KBM-7 (cell line): ENCODE results near the gene CBARP.
"Not testable (repeated sequence)": the region's sequence is repeated elsewhere in the genome, so short reads cannot be mapped to it uniquely, and the experiment has no call there.

Experiments used
- DNase-seq: peaks from one replicate; pipeline ENCODE4 v3.0.0-alpha.2; 2015
- in situ Hi-C: fragments of 300-500 bp; cut with MboI; formaldehyde crosslinking; loops from 2 replicates; pipeline ENCODE4 v1.14.3; 2020; ENCODE audit warnings: low sequenced_read_pairs, low pct_unique_long_range_greater_than_20kb, mixed read lengths

Gene CBARP

DNA sequence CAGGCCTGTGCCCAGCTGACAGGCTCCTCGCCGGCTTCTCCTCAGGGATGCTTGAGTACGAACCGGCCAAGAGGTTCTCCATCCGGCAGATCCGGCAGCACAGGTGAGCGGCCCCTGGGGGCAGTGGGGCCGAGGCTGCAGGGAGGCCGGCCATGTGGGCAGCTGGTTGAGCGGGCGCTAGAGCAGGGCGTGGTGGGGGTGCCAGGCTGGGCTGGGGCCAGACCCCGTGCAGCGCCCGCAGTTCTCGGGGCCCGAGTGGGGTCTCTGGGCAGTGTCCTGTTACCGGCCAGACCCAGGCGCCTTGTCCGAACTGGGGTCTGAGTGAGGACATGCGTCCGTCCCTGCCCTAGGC, 15.9 kb downstream of the CBARP start:
- no peak for DNase-seq
- in situ Hi-C loops = no loop called here

DNA sequence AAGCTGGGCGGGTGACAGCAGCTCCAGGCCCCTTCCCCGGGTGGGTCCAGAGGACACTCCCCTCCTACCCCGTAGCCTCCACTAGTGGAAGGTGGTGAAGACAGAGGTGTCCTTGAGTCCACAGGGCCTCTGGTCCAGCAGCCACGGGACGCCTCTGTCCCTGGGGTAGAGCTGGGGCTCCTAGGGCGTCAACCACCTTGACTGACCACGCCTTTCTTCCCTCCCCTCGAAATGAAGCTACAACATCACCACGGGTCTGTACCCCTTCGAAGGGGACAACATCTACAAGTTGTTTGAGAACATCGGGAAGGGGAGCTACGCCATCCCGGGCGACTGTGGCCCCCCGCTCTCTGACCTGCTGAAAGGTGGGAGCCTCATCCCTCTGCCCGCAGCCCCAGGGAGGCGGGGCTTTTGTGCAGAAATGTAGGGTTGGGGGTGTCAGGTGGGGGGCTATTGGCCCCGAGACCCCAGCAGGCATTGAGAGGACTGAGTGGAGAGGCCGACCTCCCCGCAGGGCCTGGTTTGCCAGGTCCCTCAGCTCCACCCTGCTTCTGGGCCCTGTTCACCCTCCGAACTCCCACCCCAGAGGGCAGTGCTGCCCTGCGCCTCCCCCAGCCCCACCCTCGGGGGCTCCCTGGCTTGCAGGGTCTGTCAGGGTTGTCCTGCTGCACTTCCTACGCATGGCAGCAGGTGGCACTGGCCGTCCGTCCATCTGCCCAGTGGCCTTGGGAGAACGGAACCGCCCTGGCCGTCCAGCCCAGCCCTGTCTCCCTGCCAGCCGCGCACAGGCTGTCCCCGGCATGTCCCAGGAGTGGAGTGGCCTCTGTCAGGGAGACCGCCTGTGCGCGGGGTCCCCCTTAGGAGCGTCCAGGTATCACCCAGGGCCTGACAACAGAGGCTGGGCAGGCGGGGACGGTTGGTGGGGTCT, 16.6 kb downstream of the CBARP start:
- no peak for DNase-seq
- in situ Hi-C loops = no loop called here

DNA sequence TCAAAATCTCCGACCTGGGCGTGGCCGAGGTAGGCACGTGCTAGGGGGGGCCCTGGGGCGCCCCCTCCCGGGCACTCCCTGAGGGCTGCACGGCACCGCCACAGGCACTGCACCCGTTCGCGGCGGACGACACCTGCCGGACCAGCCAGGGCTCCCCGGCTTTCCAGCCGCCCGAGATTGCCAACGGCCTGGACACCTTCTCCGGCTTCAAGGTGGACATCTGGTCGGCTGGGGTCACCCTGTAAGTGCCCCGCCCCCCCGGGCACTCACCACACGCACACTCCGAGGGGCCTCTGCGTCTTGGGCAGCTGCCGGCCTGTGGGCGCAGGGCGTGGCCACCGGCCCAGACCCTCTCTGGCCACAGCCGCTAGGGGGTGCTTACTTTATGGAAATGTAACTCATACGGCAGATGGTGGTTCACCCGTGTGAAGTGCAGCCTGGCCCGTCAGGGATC, 17.3 kb downstream of the CBARP start:
- in situ Hi-C loops = no loop called here
- DNase-seq = no peak

DNA sequence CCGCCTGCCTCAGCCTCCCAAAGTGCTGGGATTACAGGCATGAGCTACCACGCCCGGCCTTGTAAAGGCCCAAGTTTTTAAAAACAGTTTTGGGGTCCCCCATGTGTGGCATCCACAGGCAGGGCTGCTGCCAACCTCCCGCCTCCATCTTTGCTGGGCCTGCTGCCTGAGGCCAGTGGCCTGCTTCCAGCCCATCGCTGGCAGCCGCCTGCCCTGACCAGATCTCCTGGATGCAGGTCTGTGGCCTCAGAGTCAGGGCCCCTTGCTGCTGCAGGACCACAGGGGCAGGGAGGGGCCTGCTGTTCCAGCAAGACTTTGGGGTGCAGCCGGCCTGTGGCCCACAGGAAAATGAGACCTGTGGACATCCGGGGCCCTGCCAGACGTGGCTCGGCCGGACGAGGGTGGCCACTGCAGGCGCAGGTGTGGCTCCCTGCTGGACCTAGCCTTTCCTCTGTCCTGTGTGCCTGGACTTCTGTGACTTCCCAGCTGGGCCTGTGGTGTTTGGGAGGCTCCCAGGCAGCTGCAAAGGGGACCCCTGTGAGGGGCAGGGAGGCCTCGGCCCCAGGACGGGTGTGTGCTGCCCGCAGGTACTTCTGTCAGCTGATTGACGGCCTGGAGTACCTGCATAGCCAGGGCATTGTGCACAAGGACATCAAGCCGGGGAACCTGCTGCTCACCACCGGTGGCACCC, 17.9 kb downstream of the CBARP start:
- in situ Hi-C loops = no loop called here

DNA sequence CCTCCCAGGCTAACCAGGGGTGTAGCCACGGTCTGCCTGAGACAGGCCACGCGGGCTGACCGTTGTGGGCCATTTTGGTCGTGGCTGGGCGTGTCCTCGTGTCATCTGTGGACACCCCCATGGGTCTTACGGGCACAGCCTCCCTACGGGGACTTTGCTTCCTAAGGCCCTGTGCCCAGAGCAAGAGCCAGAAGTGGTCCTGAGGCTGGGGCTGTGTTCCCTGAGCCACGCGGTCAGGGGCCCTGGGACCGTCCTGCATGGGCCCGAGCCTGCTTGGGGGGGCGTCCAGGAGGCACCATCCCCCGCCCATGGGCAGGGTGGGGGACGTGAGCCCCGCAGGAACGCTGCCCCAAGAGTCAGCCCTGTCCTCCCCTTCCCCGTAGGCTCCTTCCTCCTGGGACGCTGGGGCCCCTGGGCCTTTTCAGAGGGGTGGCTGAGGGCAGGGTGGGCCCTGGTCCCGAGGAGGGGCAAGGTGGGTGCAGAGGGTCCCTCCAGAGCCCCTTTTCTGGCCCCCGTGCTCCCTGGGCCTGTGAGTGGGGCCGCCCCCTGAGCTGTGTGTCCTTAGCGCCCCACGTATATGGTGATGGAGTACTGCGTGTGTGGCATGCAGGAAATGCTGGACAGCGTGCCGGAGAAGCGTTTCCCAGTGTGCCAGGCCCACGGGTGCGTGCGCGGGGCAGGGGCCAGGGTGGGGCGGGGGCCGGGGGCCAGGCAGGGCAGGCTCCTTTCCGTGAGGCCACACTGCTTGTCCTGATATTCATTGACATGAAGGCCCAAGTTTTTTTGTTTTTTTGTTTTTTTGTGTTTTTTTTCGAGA, 18.8 kb downstream of the CBARP start:
- DNase-seq = no peak
- in situ Hi-C loops = no loop called here

More for the DNA sequence above, 17.9 kb downstream of the CBARP start:
- DNase-seq = no peak

DNA sequence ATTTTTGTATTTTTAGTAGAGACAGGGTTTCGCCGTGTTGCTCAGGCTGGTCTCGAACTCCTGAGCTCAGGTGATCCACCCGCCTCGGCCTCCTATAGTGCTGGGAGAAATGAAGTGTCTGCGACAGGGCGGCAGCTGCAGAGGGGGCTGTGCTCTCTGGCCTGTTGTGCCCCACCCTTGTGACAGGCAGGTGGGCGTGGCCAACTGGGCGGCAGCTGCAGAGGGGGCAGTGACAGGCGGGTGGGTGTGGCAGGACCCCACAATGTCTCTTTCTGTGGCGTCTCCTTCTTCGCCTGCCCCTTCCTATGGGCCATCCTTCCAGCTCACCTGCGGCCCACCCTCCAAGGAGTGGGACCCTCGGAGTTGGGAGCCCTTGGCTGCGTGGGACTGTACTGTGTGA, 20.4 kb downstream of the CBARP start:
- in situ Hi-C loops = no loop called here
- DNase-seq = no peak

DNA sequence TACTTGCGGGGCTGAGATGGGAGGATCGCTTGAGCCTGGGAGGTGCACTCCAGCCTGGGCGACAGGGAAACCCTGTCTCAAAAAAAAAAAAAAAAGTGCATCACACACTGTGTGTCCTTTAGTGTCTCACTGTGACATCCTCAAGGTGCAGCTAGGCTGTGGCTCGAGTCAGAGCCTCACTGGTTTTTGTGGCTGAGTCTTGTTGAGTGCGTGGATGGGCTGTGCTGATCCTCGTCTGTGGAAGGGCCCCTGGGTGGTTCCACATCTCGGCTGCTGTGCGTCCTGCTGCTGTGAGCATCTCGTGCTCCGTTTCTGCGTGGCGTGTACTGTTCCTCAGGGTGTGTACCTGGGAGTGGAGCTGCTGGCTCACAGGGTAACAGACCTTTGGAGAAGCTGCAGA, 21.0 kb downstream of the CBARP start:
- in situ Hi-C loops = no loop called here
- no peak for DNase-seq

DNA sequence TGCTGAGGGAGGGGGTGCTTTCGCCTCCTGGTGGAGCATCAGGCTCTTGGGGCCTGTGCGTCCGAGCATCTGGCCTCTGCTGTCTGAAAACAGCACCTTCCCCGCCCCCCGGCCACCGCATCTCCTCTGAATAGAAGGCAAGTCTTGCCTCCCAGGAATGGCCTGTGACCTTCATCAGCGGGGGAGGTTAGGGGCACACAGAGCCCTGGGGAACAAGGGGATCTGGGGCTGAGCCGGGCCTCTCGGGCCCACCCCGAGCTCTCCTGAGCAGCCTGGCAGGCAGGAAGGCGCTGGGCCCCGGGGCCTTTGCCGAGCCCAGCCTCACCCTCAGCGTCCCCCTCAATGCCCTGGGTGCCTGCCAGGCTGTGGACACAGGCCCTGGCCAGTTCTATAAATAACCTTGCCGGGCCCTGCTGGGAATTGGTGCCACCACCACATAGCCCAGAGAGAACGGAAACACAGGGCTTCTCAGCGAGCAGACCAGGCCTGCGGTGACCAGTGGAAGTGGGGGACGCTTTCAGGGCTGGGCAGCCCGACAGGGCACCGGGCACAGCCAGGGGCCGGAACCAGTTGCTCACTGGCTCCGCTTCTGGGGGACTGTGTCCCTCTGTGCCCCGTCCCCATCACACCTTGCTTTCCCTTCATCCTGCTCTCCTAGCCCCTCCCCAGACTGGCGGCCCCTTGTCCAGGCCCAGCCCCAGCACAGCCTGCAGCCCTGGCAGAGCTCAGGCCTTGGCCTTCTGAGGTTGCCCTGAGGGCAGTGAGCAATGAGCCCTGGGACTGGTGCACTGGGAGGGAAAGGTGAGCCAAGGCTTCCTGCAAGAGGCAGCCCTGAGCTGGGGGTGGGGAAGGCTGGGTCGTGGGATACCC, 22.7 kb downstream of the CBARP start:
- DNase-seq = no peak
- in situ Hi-C loops = no loop called here

DNA sequence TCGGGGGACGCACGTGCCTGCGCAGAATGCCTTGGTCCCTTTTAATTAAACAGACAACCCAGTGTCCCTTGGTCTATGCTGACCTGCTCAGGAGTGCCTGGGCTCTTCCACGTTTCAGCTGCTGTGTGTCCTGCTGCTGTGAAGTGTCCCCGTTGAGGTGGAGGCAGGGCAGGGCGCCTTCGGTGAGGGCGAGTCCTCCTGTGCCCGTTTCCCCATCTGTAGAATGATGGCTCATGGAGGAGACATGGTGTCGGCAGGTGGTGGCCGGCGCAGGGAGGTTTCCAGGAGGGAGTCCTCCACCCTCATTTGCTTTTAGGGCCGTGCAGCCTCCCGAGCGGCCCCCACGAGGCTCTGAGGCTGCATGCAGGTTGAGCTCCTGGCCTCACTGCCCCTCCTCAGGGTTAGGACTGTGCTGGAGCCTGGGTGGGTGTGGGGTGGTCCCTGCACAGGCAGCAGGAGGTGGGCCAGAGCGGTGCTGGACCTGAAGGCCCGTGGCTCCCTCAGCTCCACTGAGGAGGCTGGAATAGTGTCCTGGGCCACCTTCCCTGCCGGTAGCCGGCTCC, 23.4 kb downstream of the CBARP start:
- no peak for DNase-seq
- in situ Hi-C loops = no loop called here

DNA sequence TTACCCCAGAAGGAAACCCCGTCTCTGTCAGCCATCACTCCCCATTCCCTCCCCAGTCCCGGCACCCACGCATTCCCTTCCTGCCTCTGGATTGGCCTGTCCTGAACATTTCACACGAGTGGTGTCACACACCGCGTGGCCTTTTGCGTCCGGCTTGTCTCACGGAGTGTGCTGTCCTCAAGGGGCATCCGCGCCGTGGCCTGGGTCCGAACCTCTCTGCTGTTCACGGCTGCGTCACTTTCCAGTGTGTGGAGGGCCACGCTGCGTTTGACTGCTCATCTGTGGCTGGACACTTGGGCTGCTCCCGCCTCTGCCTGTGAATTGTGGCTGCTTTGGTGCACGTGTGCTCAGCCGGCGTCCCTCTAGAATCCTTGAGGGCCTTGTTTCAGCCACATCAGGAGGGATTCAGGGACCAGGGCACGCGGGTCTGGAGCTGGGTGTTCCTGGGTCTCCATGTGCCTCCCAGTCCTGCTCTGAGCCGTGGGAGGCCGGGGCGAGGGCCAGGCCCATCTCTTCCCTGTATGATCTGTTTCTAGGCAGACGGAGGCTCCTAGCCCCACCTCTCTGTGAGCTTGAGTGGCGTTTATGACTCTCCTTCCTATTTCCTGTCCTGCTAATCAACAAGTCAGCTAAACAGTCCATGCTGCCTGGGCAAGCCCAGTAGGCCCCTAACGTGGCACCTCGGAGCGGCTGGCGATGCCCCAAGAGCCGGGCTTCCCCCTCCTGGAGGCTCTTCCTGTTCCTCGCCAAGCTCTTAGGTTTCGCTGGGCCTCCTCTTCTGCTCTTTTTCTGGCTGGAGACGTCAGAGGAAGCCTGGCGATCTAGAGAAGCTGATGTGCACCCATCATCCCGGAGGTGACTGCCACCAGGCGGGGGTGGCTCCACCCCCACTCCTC, 24.2 kb downstream of the CBARP start:
- peak; percentile 97 for DNase-seq
- in situ Hi-C loops = no loop called here

DNA sequence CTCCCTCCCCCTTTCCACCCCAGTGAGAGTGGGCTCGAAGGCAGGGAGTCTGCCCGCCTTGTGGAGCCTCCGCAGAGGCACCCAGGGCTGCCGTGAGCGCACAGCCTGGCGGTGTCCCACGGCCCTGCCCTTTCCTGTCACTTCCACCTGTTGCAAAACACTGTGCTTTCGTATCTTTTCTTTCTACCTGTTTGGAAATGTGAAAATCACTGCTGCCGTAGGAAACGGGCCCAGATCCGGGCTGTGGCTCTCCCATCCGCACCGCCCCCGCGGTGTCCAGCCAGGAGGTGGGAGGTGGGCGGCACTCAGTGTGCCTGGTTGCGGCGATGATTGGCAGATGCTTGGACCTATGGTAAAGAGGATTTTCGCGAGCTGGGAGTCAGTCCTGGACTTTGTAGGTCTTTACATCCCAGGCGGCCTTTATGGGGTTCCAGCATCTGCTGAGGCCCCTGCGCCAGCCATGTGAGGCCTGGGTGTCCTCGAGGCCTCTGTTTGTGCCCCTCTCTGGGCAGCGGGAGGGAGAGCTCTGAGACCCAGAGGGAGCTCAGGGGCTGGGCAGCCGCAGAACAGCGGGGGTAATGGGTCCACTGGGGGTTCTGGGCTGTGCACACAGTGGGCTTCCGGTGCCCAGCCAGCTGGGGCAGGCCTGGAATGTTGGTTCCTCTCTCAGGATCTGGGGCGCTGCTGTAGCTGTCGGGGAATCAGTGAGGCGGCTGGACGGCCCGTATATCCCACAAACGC, 26.1 kb downstream of the CBARP start:
- DNase-seq = no peak
- in situ Hi-C loops = no loop called here

DNA sequence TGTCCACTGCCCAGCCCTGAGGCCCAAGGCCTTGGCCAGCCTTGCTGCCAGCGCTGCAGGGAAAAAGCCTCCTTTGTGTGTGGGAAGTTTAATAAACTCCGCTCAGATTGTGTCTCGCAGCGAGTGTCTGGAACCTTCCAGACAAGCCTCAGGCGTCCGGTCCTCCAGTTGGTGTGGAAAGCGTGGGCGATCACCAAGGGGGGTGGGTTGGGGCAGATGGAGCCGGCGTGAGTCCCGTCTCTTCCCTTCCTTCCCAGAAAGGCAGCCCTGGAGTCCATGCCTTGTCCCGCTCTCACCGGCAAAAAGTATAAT, 27.6 kb downstream of the CBARP start:
- in situ Hi-C loops = no loop called here
- DNase-seq = no peak

DNA sequence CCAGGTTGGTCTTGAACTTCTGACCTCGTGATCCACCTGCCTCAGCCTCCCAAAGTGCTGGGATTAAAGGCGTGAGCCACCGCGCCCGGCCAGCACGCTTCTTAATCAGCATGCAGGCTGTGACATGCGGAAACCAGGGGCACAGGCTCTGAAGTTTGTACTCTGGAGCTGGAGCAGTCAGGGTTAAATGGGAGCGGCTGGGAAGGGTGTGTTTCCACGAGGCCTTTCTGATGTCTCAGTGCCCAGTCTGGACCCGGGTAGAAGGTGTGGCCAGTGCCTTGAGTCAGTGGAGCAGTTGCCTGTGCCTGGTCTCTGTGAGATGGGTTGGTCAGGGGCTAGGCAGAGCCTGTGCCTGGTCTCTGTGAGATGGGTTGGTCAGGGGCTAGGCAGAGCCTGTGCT, 29.0 kb downstream of the CBARP start:
- DNase-seq, in situ Hi-C loops: not testable (repeated sequence)

DNA sequence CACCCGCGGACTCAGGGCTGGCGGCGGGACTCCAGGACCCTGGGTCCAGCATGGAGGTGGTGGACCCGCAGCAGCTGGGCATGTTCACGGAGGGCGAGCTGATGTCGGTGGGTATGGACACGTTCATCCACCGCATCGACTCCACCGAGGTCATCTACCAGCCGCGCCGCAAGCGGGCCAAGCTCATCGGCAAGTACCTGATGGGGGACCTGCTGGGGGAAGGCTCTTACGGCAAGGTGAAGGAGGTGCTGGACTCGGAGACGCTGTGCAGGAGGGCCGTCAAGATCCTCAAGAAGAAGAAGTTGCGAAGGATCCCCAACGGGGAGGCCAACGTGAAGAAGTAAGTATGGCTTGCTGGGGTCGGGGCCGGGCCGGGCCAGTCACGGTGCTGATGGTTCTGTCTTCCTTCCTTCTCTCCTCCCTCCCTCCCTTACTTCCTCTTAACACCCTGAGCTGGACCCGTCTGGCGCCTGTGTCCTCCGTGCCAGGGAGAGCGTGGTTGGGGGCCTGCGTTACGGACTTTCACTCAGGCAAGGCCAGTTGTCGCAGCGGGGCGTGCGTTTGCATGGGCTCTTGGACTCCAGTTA, 30.8 kb downstream of the CBARP start:
- in situ Hi-C loops = no loop called here
- DNase-seq = no peak

DNA sequence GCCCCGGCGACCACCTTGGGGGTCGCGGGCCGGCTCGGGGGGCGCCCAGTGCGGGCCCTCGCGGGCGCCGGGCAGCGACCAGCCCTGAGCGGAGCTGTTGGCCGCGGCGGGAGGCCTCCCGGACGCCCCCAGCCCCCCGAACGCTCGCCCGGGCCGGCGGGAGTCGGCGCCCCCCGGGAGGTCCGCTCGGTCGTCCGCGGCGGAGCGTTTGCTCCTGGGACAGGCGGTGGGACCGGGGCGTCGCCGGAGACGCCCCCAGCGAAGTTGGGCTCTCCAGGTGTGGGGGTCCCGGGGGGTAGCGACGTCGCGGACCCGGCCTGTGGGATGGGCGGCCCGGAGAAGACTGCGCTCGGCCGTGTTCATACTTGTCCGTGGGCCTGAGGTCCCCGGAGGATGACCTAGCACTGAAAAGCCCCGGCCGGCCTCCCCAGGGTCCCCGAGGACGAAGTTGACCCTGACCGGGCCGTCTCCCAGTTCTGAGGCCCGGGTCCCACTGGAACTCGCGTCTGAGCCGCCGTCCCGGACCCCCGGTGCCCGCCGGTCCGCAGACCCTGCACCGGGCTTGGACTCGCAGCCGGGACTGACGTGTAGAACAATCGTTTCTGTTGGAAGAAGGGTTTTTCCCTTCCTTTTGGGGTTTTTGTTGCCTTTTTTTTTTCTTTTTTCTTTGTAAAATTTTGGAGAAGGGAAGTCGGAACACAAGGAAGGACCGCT, 31.5 kb downstream of the CBARP start:
- no peak for DNase-seq
- in situ Hi-C loops = no loop called here
